CD4-positive, alpha-beta memory T cell (primary cell): ENCODE measurements around the gene ZNF804A. TPM values are rescaled to one million over a fixed set of nuclear protein-coding genes. Genes with fewer than 3 reads are reported as not detected.

Source experiments
- CTCF ChIA-PET: fragments of 350-600 bp; sonication (Branson Sonifier 250); formaldehyde crosslinking; loops from one replicate; lab custom pipeline; 2021; ENCODE audit warnings: inconsistent platforms; ENCODE audit not compliant: partially characterized antibody; lab: Charles Lee
- POLR2A ChIA-PET: fragments of 350-600 bp; sonication (Branson Sonifier 250); formaldehyde crosslinking; loops from one replicate; lab custom pipeline; 2021; ENCODE audit not compliant: partially characterized antibody; lab: Charles Lee
- DNase-seq, 5 donors: peaks; one replicate each; pipeline versions ENCODE4 v3.0.0 to v3.0.0-alpha.2; 2020 to 2022; ENCODE audit warnings: mixed read lengths in 1 of 5
- H3K27ac ChIP-seq: one replicate; pipeline ENCODE4 v1.7.0; 2013; ENCODE audit warnings: low read depth, low read length
- H3K27me3 ChIP-seq: 2 replicates; pipeline ENCODE4 v1.7.0; 2013; ENCODE audit warnings: mild to moderate bottlenecking, low read length, moderate library complexity; ENCODE audit not compliant: insufficient read depth
- H3K36me3 ChIP-seq: 2 replicates; pipeline ENCODE4 v1.7.0; 2013; ENCODE audit warnings: mild to moderate bottlenecking, low read length, moderate library complexity; ENCODE audit not compliant: insufficient read depth
- H3K4me1 ChIP-seq: 2 replicates; pipeline ENCODE4 v1.7.0; 2013; ENCODE audit warnings: mild to moderate bottlenecking, low read length, moderate library complexity; ENCODE audit not compliant: insufficient read depth
- H3K4me3 ChIP-seq, 2 donors: one replicate each; pipeline ENCODE4 v1.7.0; 2013; ENCODE audit warnings: low read length in 2 of 2, mild to moderate bottlenecking in 1 of 2
- H3K9me3 ChIP-seq, 2 donors: one replicate each; pipeline ENCODE4 v1.7.0; 2013; ENCODE audit warnings: low read length in 2 of 2, control low read depth in 1 of 2; ENCODE audit not compliant: control insufficient read depth in 1 of 2
- H3K27ac Mint-ChIP-seq, 7 donors: one replicate each; pipeline ENCODE4 v1.8.0; 2020 to 2021; ENCODE audit warnings: mixed read lengths in 7 of 7, mild to moderate bottlenecking in 6 of 7, inconsistent platforms in 3 of 7, moderate library complexity in 3 of 7
- H3K27me3 Mint-ChIP-seq, 2 donors: one replicate each; pipeline ENCODE4 v1.8.0; 2020 to 2021; ENCODE audit warnings: mixed read lengths in 2 of 2
- H3K36me3 Mint-ChIP-seq, 2 donors: one replicate each; pipeline ENCODE4 v1.8.0; 2020 to 2021; ENCODE audit warnings: mixed read lengths in 2 of 2, inconsistent platforms in 1 of 2, mild to moderate bottlenecking in 1 of 2
- H3K4me1 Mint-ChIP-seq, 4 donors: one replicate each; pipeline ENCODE4 v1.8.0; 2020 to 2021; ENCODE audit warnings: mixed read lengths in 4 of 4, mild to moderate bottlenecking in 1 of 4
- H3K4me3 Mint-ChIP-seq, 8 donors: one replicate each; pipeline ENCODE4 v1.8.0; 2020 to 2021; ENCODE audit warnings: mixed read lengths in 8 of 8, mild to moderate bottlenecking in 7 of 8, moderate library complexity in 6 of 8, inconsistent platforms in 3 of 8
- H3K9me3 Mint-ChIP-seq, 8 donors: one replicate each; pipeline ENCODE4 v1.8.0; 2020 to 2021; ENCODE audit warnings: mixed read lengths in 8 of 8, mild to moderate bottlenecking in 5 of 8, inconsistent platforms in 3 of 8, moderate library complexity in 1 of 8
- intact Hi-C: fragments of 100-400 bp; cut with micrococcal nuclease; formaldehyde crosslinking; loops from one replicate; pipeline ENCODE4 v1.15.1; 2023
- polyA plus RNA-seq, 2 donors: library from polyadenylated mRNA; unstranded; fragments of 300-500 nt; fragmentation: Illumina TruSeq; gene quantifications; one replicate each; pipeline ENCODE4 v1.2.3, GENCODE V29; 2021
- total RNA-seq, 2 experiments: library from RNA; stranded (reverse); gene quantifications; one replicate each; pipeline ENCODE4 v1.2.3, GENCODE V29; 2021

The ZNF804A gene
- total and polyA plus RNA-seq, 4 experiments from 2014 or later = 0.05 to 0.06 TPM; not detected in 2

DNA sequence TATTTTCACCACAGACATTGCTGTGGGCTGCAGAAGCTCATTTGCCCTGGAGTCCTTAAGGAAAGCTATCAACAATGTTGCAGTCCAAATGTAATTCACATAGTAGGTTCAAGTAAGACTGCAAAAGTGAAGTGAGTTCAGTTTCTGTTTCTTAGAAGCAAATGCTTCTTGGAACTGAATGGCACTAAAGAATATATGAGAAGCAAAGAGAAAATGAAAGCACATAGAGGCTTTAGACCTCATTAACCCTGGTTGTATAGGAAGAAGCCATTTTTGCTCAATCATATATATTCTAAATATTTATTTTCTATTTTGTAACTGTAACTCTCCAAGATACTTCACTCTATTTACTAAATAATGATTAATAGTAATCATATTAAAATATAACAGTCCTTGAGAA, 292.0 kb downstream of the ZNF804A start:
- Histone ChIP-seq H3K27me3 (no peaks in the 10 kb centered on the region), H3K36me3 (no peaks in the 10 kb centered on the region), H3K4me1 (no peaks in the 10 kb centered on the region), H3K4me3 (no peak overlapping the region), H3K9me3 (peaks cover 0 to 1% of the 10 kb centered on the region in 2 donors), H3K27ac (no peak overlapping the region)
- H3K27ac Mint-ChIP-seq = no peak overlapping the region
- H3K36me3 Mint-ChIP-seq = no peaks in the 10 kb centered on the region
- intact Hi-C loops = no loop called here
- H3K9me3 Mint-ChIP-seq = peaks cover 5 to 12% (median 10%) of the 10 kb centered on the region in 8 donors
- DNase-seq = no peak
- ChIA-PET CTCF (no interaction called here), POLR2A (no interaction called here)
- no peaks in the 10 kb centered on the region for H3K4me1 Mint-ChIP-seq
- H3K27me3 Mint-ChIP-seq = no peaks in the 10 kb centered on the region
- no peak overlapping the region for H3K4me3 Mint-ChIP-seq

DNA sequence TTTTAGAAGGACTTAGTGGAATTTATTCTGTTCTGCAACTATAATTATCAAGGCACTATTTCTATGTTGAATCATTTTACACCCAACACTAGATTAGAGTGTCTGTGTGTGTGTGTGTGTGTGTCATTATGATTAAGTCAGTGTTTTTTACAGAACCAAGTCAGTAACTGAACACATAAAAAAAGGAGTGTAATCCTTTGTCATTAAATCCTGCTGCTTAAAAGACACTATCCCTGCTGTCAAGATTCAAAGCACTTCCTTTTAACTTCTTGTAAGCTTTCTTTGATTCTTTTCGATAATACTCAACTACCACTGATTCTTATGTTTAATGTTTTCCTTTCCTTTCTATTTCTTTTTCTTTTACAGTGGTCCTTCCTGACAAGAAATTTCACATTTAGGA, 306.7 kb downstream of the ZNF804A start:
- intact Hi-C loops = no loop called here
- Mint-ChIP-seq H3K4me3 (no peak overlapping the region), H3K27ac (no peak overlapping the region), H3K4me1 (no peaks in the 10 kb centered on the region), H3K9me3 (peaks cover 0 to 8% (median 4%) of the 10 kb centered on the region in 8 donors), H3K27me3 (no peaks in the 10 kb centered on the region), H3K36me3 (no peaks in the 10 kb centered on the region)
- Histone ChIP-seq H3K9me3 (no peaks in the 10 kb centered on the region), H3K27me3 (no peaks in the 10 kb centered on the region), H3K4me3 (no peak overlapping the region), H3K27ac (no peak overlapping the region), H3K36me3 (no peaks in the 10 kb centered on the region), H3K4me1 (no peaks in the 10 kb centered on the region)
- CTCF ChIA-PET = no interaction called here
- POLR2A ChIA-PET = no interaction called here
- no peak for DNase-seq

DNA sequence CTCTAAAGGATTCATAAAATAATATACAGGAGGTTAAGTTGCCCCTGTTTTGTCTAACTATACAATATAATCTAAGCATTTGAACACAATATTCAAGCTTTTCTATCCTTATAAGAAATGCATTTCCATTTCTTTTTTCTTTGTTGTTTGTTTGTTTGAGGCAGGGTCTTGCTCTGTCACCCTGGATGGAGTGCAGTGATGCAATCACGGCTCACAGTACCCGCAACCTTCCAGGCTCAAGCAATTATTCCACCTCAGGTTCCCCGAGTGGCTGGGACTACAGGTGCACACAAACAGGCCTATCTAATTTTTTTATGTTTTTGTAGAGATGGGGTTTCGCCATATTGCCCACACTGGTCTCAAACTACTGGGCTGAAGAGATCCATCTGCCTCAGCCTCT, 307.8 kb downstream of the ZNF804A start:
- no peak overlapping the region for H3K27ac Mint-ChIP-seq
- Histone ChIP-seq H3K36me3 (no peaks in the 10 kb centered on the region), H3K27me3 (no peaks in the 10 kb centered on the region), H3K4me3 (no peak overlapping the region), H3K27ac (no peak overlapping the region), H3K4me1 (no peaks in the 10 kb centered on the region), H3K9me3 (no peaks in the 10 kb centered on the region)
- POLR2A ChIA-PET = no interaction called here
- CTCF ChIA-PET = no interaction called here
- H3K36me3 Mint-ChIP-seq = no peaks in the 10 kb centered on the region
- no peaks in the 10 kb centered on the region for H3K27me3 Mint-ChIP-seq
- intact Hi-C loops = no loop called here
- DNase-seq = no peak
- H3K4me1 Mint-ChIP-seq = no peaks in the 10 kb centered on the region
- H3K4me3 Mint-ChIP-seq = no peak overlapping the region
- peaks cover 0 to 9% (median 2%) of the 10 kb centered on the region in 8 donors for H3K9me3 Mint-ChIP-seq

DNA sequence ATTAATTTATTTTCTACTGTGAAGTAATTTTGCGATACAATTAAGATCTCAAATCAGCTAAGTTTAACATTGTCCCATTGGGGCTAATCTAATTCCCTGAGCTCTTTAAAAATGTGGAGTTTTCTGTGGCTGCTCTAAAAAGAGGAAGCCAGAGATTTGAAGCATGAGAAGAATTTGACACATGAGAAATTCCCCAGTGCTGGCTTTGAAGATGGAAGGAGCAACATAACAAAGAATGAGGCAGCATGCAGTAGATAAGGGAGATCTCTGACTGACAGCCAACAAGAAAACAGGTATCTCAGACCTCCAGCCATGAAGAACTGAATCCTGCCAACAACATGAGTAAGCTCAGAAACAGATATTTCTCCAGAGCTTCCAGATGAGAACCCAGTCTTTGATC, 308.4 kb downstream of the ZNF804A start:
- intact Hi-C loops = no loop called here
- no peak for DNase-seq
- POLR2A ChIA-PET = no interaction called here
- Mint-ChIP-seq H3K9me3 (peaks cover 0 to 10% (median 0%) of the 10 kb centered on the region in 8 donors), H3K36me3 (no peaks in the 10 kb centered on the region), H3K4me1 (no peaks in the 10 kb centered on the region), H3K27me3 (no peaks in the 10 kb centered on the region), H3K27ac (no peak overlapping the region), H3K4me3 (no peak overlapping the region)
- no peaks in the 10 kb centered on the region for H3K4me1 ChIP-seq
- H3K9me3 ChIP-seq = no peaks in the 10 kb centered on the region
- H3K4me3 ChIP-seq = no peak overlapping the region
- H3K27ac ChIP-seq = no peak overlapping the region
- H3K27me3 ChIP-seq = no peaks in the 10 kb centered on the region
- H3K36me3 ChIP-seq = no peaks in the 10 kb centered on the region
- CTCF ChIA-PET = no interaction called here

DNA sequence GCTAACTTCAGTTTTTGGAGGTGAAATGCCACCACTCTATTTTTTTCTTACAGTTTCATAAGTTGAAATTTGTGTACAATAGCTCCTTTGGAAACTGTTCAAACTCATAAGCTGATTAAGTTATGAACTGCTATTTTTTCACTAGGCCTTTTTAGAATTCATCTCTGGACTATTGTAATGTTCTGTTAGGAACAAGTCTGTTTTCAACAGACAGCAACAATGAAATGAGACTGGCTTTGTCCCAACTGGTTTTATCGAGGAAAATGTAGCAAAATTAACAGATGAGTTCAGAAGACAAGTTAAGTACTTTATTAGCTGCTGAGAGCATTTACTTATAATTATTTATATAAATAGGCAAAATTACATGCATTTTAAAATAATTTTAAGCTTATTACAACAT, 310.6 kb downstream of the ZNF804A start:
- Histone ChIP-seq H3K4me1 (no peaks in the 10 kb centered on the region), H3K27me3 (no peaks in the 10 kb centered on the region), H3K27ac (no peak overlapping the region), H3K9me3 (no peaks in the 10 kb centered on the region), H3K4me3 (no peak overlapping the region), H3K36me3 (no peaks in the 10 kb centered on the region)
- intact Hi-C loops = no loop called here
- DNase-seq = no peak
- no peaks in the 10 kb centered on the region for H3K27me3 Mint-ChIP-seq
- peaks cover 0 to 26% (median 2%) of the 10 kb centered on the region in 8 donors for H3K9me3 Mint-ChIP-seq
- CTCF ChIA-PET = no interaction called here
- H3K27ac Mint-ChIP-seq = no peak overlapping the region
- no peaks in the 10 kb centered on the region for H3K4me1 Mint-ChIP-seq
- no peaks in the 10 kb centered on the region for H3K36me3 Mint-ChIP-seq
- POLR2A ChIA-PET = no interaction called here
- H3K4me3 Mint-ChIP-seq = no peak overlapping the region

DNA sequence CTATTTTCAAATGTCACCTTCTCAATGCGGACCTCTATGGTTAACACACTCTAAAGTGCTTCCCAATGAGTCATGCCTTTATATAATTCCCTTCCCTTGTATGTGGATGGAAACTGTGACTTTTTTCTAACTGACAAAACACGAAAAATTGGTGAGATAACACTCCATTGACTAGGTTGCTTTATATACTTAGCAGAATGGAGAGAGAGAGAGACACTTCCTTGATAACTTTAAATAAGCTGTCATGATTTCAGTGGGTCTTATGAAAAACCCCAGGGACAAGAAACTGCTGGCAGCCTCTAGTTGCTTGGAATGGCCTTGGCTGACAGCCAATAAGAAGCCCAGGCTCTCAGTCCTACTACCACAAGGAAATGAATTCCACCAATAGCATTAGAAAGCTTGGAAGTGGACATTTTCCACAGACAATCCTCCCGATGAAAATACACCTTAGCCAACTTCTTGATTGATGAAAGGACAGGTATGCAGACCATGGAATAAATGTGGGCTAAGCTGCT, 322.2 kb downstream of the ZNF804A start:
- no peak overlapping the region for H3K27ac ChIP-seq
- H3K27ac Mint-ChIP-seq = no peak overlapping the region
- ChIA-PET POLR2A (no interaction called here), CTCF (no interaction called here)
- H3K4me3 Mint-ChIP-seq = no peak overlapping the region
- DNase-seq = no peak
- H3K9me3 ChIP-seq = no peaks in the 10 kb centered on the region
- intact Hi-C loops = no loop called here
- no peaks in the 10 kb centered on the region for H3K27me3 ChIP-seq
- no peak overlapping the region for H3K4me3 ChIP-seq
- H3K27me3 Mint-ChIP-seq = no peaks in the 10 kb centered on the region
- H3K9me3 Mint-ChIP-seq = peaks cover 0 to 16% (median 6%) of the 10 kb centered on the region in 8 donors
- no peaks in the 10 kb centered on the region for H3K4me1 ChIP-seq
- H3K4me1 Mint-ChIP-seq = no peaks in the 10 kb centered on the region
- H3K36me3 ChIP-seq = no peaks in the 10 kb centered on the region
- no peaks in the 10 kb centered on the region for H3K36me3 Mint-ChIP-seq

DNA sequence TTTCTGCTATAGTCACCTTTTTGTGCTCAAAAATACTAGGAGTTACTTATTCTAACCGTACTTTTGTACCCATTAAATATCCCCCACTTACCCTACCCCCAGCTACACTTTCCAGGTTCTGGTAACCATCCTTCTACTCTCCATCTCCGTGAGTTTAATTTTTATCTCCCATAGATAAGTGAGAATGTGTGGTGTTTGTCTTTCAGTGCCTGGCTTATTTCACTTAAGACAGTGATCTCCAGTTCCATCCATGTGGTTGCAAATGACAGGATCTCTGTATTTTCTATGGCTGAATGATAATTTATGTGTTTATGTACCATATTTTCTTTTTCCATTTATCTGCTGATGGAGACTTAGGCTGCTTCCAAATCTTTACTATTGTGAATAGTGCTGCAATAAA, 323.3 kb downstream of the ZNF804A start:
- Mint-ChIP-seq H3K4me3 (no peak overlapping the region), H3K27ac (no peak overlapping the region), H3K36me3 (no peaks in the 10 kb centered on the region), H3K4me1 (no peaks in the 10 kb centered on the region), H3K27me3 (no peaks in the 10 kb centered on the region), H3K9me3 (peaks cover 0 to 23% (median 10%) of the 10 kb centered on the region in 8 donors)
- Histone ChIP-seq H3K36me3 (no peaks in the 10 kb centered on the region), H3K27me3 (no peaks in the 10 kb centered on the region), H3K4me1 (no peaks in the 10 kb centered on the region), H3K4me3 (no peak overlapping the region), H3K9me3 (no peaks in the 10 kb centered on the region), H3K27ac (no peak overlapping the region)
- ChIA-PET CTCF (no interaction called here), POLR2A (no interaction called here)
- no peak for DNase-seq
- intact Hi-C loops = no loop called here

DNA sequence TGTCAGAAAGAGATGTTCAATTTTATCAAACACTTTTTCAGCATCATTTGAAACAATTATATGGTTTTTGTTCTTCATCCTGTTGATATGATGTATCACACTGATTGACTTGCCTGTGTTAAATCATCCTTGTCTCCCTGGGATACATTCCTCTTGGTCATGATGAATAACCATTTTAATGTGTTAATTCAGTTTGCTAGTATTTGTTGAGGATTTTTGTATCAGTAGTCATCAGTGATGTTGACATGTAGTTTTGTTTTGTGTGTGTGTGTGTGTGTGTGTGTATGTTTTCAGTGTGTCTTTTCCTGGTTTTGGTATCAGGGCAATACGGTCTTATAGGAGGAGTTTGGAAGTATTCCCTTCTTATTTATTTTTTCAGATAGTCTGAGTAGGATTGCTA, 325.4 kb downstream of the ZNF804A start:
- no peak overlapping the region for H3K4me3 ChIP-seq
- H3K27ac ChIP-seq = no peak overlapping the region
- Mint-ChIP-seq H3K4me1 (no peaks in the 10 kb centered on the region), H3K27me3 (no peaks in the 10 kb centered on the region), H3K36me3 (no peaks in the 10 kb centered on the region), H3K9me3 (peaks cover 0 to 37% (median 17%) of the 10 kb centered on the region in 8 donors), H3K4me3 (no peak overlapping the region), H3K27ac (no peak overlapping the region)
- intact Hi-C loops = no loop called here
- POLR2A ChIA-PET = no interaction called here
- no peak for DNase-seq
- H3K27me3 ChIP-seq = no peaks in the 10 kb centered on the region
- no peaks in the 10 kb centered on the region for H3K4me1 ChIP-seq
- CTCF ChIA-PET = no interaction called here
- H3K36me3 ChIP-seq = no peaks in the 10 kb centered on the region
- H3K9me3 ChIP-seq = peaks cover 0 to 7% of the 10 kb centered on the region in 2 donors
